B cell (primary cell): ENCODE measurements around the gene BUB1. TPM values are rescaled to one million over a fixed set of nuclear protein-coding genes. Genes with fewer than 3 reads are reported as not detected.
A peak's percentile ranks its signal among the peaks of the same experiment; 100 is the strongest.

Experiments
- ATAC-seq: fragments of 200-7000 bp; cut with Tn5 transposase; one replicate; pipeline ENCODE4 v1.10.0; 2021; ENCODE audit warnings: low read depth, mild to moderate bottlenecking, moderate number of reproducible peaks, moderate library complexity
- CTCF ChIA-PET: fragments of 350-600 bp; sonication (Branson Sonifier 250); formaldehyde crosslinking; loops from one replicate; lab custom pipeline; 2021; ENCODE audit warnings: antibody characterized with exemption, inconsistent platforms; lab: Charles Lee
- POLR2A ChIA-PET: fragments of 350-600 bp; sonication (Branson Sonifier 250); formaldehyde crosslinking; loops from one replicate; lab custom pipeline; 2021; ENCODE audit warnings: antibody characterized with exemption; lab: Charles Lee
- DNase-seq: peaks from one replicate; pipeline ENCODE4 v3.0.0; 2013
- H2AFZ ChIP-seq: 2 replicates; pipeline ENCODE4 v1.6.1; 2012; ENCODE audit warnings: mild to moderate bottlenecking, low read depth, low read length; ENCODE audit not compliant: insufficient read depth, poor library complexity, severe bottlenecking
- H3K27ac ChIP-seq, 2 donors: 1 replicate in 1 of 2; 2 replicates in 1 of 2; pipeline ENCODE4 v1.5.1; 2012 to 2013; ENCODE audit warnings: low read length in 2 of 2, mild to moderate bottlenecking in 2 of 2, moderate library complexity in 1 of 2
- H3K27me3 ChIP-seq, 4 experiments: fragments of 200-600 bp in 1 of 4; sonication (generic) in 1 of 4; replicated peaks in 1 of 4; 1 replicate in 2 of 4; 2 replicates in 2 of 4; pipeline versions ENCODE4 v1.6.1 to v1.7.0; 2013 to 2016; ENCODE audit warnings: low read length in 3 of 4, mild to moderate bottlenecking in 2 of 4, mixed read lengths in 1 of 4, moderate library complexity in 1 of 4; ENCODE audit not compliant: insufficient read depth in 4 of 4, control insufficient read depth in 3 of 4; ENCODE audit errors: control extremely low read depth in 1 of 4
- H3K36me3 ChIP-seq, 2 experiments: replicated peaks in 1 of 2; 1 replicate in 1 of 2; 2 replicates in 1 of 2; pipeline versions ENCODE4 v1.6.1 to v1.7.1; 2013; ENCODE audit warnings: low read length in 1 of 2; ENCODE audit not compliant: insufficient read depth in 2 of 2, control insufficient read depth in 1 of 2; ENCODE audit errors: control extremely low read depth in 1 of 2, extremely low read depth in 1 of 2
- H3K4me1 ChIP-seq, 2 donors: fragments of 200-600 bp in 1 of 2; sonication (generic) in 1 of 2; 1 replicate in 1 of 2; 2 replicates in 1 of 2; pipeline versions ENCODE4 v1.5.1 to v1.6.1; 2013 to 2017; ENCODE audit warnings: low read length in 2 of 2; ENCODE audit not compliant: control insufficient read depth in 2 of 2, insufficient read depth in 2 of 2
- H3K4me2 ChIP-seq: replicated peaks from 2 replicates; pipeline ENCODE3; 2012; ENCODE audit warnings: mild to moderate bottlenecking, low read depth, low read length; ENCODE audit not compliant: poor library complexity, severe bottlenecking
- H3K4me3 ChIP-seq, 5 experiments: fragments of 200-600 bp in 1 of 5; sonication (generic) in 1 of 5; 1 replicate in 3 of 5; 2 replicates in 2 of 5; pipeline versions ENCODE4 v1.5.1 to v1.7.0; 2011 to 2016; ENCODE audit warnings: low read length in 4 of 5, mild to moderate bottlenecking in 4 of 5, low read depth in 2 of 5, control low read depth in 1 of 5, moderate library complexity in 1 of 5; ENCODE audit not compliant: insufficient read depth in 1 of 5; ENCODE audit errors: control extremely low read depth in 1 of 5, extremely low read depth in 1 of 5
- H3K79me2 ChIP-seq: fragments of 200-600 bp; sonication (generic); one replicate; pipeline ENCODE4 v1.6.0; 2016; ENCODE audit warnings: low read length; ENCODE audit not compliant: control insufficient read depth, insufficient read depth
- H3K9ac ChIP-seq: fragments of 200-600 bp; sonication (generic); 2 replicates; pipeline ENCODE4 v1.6.1; 2017; ENCODE audit warnings: mild to moderate bottlenecking, low read length, moderate library complexity
- H3K9me3 ChIP-seq, 3 donors: one replicate each; pipeline versions ENCODE4 v1.6.1 to v1.7.1; 2013; ENCODE audit warnings: low read length in 2 of 3; ENCODE audit not compliant: control insufficient read depth in 2 of 3, insufficient read depth in 1 of 3; ENCODE audit errors: control extremely low read depth in 1 of 3
- H4K20me1 ChIP-seq: 2 replicates; pipeline ENCODE4 v1.6.0; 2012; ENCODE audit warnings: mild to moderate bottlenecking, low read length; ENCODE audit not compliant: insufficient read depth, control insufficient read depth, poor library complexity, severe bottlenecking
- H3K27ac Mint-ChIP-seq: one replicate; pipeline ENCODE4 v1.8.0; 2021; ENCODE audit warnings: mixed read lengths
- H3K27me3 Mint-ChIP-seq: one replicate; pipeline ENCODE4 v1.8.0; 2021; ENCODE audit warnings: mixed read lengths
- H3K4me1 Mint-ChIP-seq: one replicate; pipeline ENCODE4 v1.8.0; 2021; ENCODE audit warnings: mixed read lengths
- H3K4me3 Mint-ChIP-seq: one replicate; pipeline ENCODE4 v1.8.0; 2021; ENCODE audit warnings: mixed read lengths
- H3K9me3 Mint-ChIP-seq: one replicate; pipeline ENCODE4 v1.8.0; 2022; ENCODE audit warnings: mixed read lengths; ENCODE audit not compliant: insufficient read depth
- CTCF ChIP-seq: fragments of 200-600 bp; IDR thresholded peaks from one replicate; pipeline ENCODE4 v1.8.0; 2022; ENCODE audit warnings: antibody characterized with exemption, mild to moderate bottlenecking
- EZH2 ChIP-seq: IDR thresholded peaks from 2 replicates; pipeline ENCODE4 v1.6.1; 2012; ENCODE audit warnings: borderline replicate concordance, low read depth, mild to moderate bottlenecking, moderate library complexity, low read length; ENCODE audit not compliant: insufficient read depth, poor library complexity, severe bottlenecking
- WGBS: methylation state at CpG from one replicate; pipeline ENCODE4 v1.1.5; 2013; ENCODE audit warnings: missing lambda C conversion rate; ENCODE audit not compliant: insufficient coverage; 5-methylcytosine and 5-hydroxymethylcytosine counted together
- intact Hi-C: fragments of 100-400 bp; cut with micrococcal nuclease; formaldehyde crosslinking; loops from one replicate; pipeline ENCODE4 v1.10.0; 2022
- polyA plus RNA-seq: library from polyadenylated mRNA; depleted of rRNA; stranded (reverse); fragments of >200 nt; gene quantifications from 2 replicates; pipeline ENCODE4 v1.2.3, GENCODE V29; 2012
- total RNA-seq, 2 donors: library from RNA; stranded (reverse); fragments of 120-200 nt in 1 of 2; gene quantifications; 1 replicate in 1 of 2; 2 replicates in 1 of 2; pipeline versions ENCODE4 v1.2.3 to v1.2.4, GENCODE V29; 2013 to 2022

Gene BUB1
- total and polyA plus RNA-seq, 2 donors (not counting 1 experiment from before 2014, with no cell fraction given) = 0.85 to 2.0 TPM

DNA sequence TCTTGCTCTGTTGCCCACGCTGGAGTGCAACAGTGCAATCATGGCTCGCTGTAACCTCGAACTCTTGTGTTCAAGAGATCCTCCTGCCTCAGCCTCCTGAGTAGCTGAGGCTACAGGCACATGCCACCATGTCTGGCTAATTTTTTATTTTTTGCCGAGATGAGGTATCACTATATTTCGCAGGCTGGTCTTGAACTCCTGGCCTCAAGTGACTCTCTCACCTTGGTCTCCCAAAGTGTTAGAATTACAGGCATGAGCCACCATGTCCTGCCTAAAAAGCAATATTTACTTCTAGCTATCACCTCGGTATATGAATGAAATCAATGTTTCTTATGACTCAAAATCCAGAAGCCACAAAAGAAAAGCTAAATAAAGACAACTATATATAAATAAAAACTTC, 2.2 kb downstream of the BUB1 start:
- H2AFZ ChIP-seq = no peak overlapping the region
- WGBS = 76% methylated on average over 5 of the region's 6 CpGs
- H3K4me1 ChIP-seq = peaks cover 34 to 35% of the 10 kb centered on the region in 2 donors
- peaks cover 10% of the 10 kb centered on the region for H3K79me2 ChIP-seq
- peak overlapping the region in 1 of 5 experiments; percentile 34 for H3K4me3 ChIP-seq
- peaks cover 40% of the 10 kb centered on the region for H3K4me1 Mint-ChIP-seq
- DNase-seq (no peak), ATAC-seq (no peak)
- H3K9ac ChIP-seq = no peak overlapping the region
- H3K27ac ChIP-seq = peak overlapping the region; percentile 32 to 81
- no peak overlapping the region for H3K4me3 Mint-ChIP-seq
- H3K9me3 ChIP-seq = no peaks in the 10 kb centered on the region
- H3K4me2 ChIP-seq = peak overlapping the region; percentile 65
- no peaks in the 10 kb centered on the region for H3K27me3 Mint-ChIP-seq
- H4K20me1 ChIP-seq = no peaks in the 10 kb centered on the region
- intact Hi-C loops = loop anchor here (2.0 to 10.0 kb wide), 3 partner anchors 1209 to 1602 kb away; partner anchors contain the start of genes ANAPC1, TMEM87B and ZC3H6
- no peaks in the 10 kb centered on the region for H3K27me3 ChIP-seq
- POLR2A ChIA-PET = no interaction called here
- no peak overlapping the region for H3K27ac Mint-ChIP-seq
- H3K36me3 ChIP-seq = no peaks in the 10 kb centered on the region
- CTCF ChIA-PET = interaction anchor here (0.7 kb wide), 1 partner anchor 16 kb away, joined by 6 read pairs; no protein-coding TSS in a partner anchor
- H3K9me3 Mint-ChIP-seq = no peaks in the 10 kb centered on the region
- TF ChIP-seq EZH2 (no peak), CTCF (no peak)
